ENCODE results near the gene KRT74.

Gene KRT74

GRCh38 chr12:52573743-52574142 is at the start of gene KRT74:
Gene KRT74, minus strand, starts transcription at chr12:52573843. Its CDS starts 66 bp downstream, at chr12:52573777.
- no peak for DNase-seq (ENCODE audit: extremely low read depth in 1 of 2, low read depth in 1 of 2)

- no peak for DNase-seq (ENCODE audit: extremely low read depth in 1 of 2, low read depth in 1 of 2)
Measured at GRCh38 chr12:52622349-52622748, 48.7 kb upstream of the KRT74 start.

- DNase-seq (ENCODE audit: extremely low read depth in 1 of 2, low read depth in 1 of 2): no peak
Measured at GRCh38 chr12:52618866-52619265, 45.2 kb upstream of the KRT74 start.

- DNase-seq (ENCODE audit: extremely low read depth in 1 of 2, low read depth in 1 of 2): no peak
Measured at GRCh38 chr12:52618216-52618615, 44.6 kb upstream of the KRT74 start, which contains the start of gene KRT73. Gene KRT73, minus strand, starts transcription at chr12:52618559. Its CDS starts 35 bp downstream, at chr12:52618524.

GRCh38 chr12:52617403-52617785 is 43.8 kb upstream of the KRT74 start:
- DNase-seq (ENCODE audit: extremely low read depth in 1 of 2, low read depth in 1 of 2): no peak

GRCh38 chr12:52616680-52617402 is 43.2 kb upstream of the KRT74 start:
- no peak for DNase-seq (ENCODE audit: extremely low read depth in 1 of 2, low read depth in 1 of 2)

- DNase-seq (ENCODE audit: extremely low read depth in 1 of 2, low read depth in 1 of 2): no peak
Measured at GRCh38 chr12:52615912-52616311, 42.3 kb upstream of the KRT74 start.

GRCh38 chr12:52615208-52615868 is 41.7 kb upstream of the KRT74 start:
- no peak for DNase-seq (ENCODE audit: extremely low read depth in 1 of 2, low read depth in 1 of 2)

GRCh38 chr12:52614381-52615207 is 41.0 kb upstream of the KRT74 start:
- DNase-seq (ENCODE audit: extremely low read depth in 1 of 2, low read depth in 1 of 2): no peak

- DNase-seq (ENCODE audit: extremely low read depth in 1 of 2, low read depth in 1 of 2): no peak
Measured at GRCh38 chr12:52613384-52614030, 39.9 kb upstream of the KRT74 start.

GRCh38 chr12:52612431-52613383 is 39.1 kb upstream of the KRT74 start:
- no peak for DNase-seq (ENCODE audit: extremely low read depth in 1 of 2, low read depth in 1 of 2)

GRCh38 chr12:52611080-52611468 is 37.4 kb upstream of the KRT74 start:
- no peak for DNase-seq (ENCODE audit: extremely low read depth in 1 of 2, low read depth in 1 of 2)

GRCh38 chr12:52608826-52609630 is 35.4 kb upstream of the KRT74 start:
- no peak for DNase-seq (ENCODE audit: extremely low read depth in 1 of 2, low read depth in 1 of 2)

GRCh38 chr12:52608161-52608560 is 34.5 kb upstream of the KRT74 start:
- DNase-seq (ENCODE audit: extremely low read depth in 1 of 2, low read depth in 1 of 2): no peak

GRCh38 chr12:52607314-52607713 is 33.7 kb upstream of the KRT74 start:
- no peak for DNase-seq (ENCODE audit: extremely low read depth in 1 of 2, low read depth in 1 of 2)

GRCh38 chr12:52606581-52607218 is 33.1 kb upstream of the KRT74 start:
- no peak for DNase-seq (ENCODE audit: extremely low read depth in 1 of 2, low read depth in 1 of 2)

GRCh38 chr12:52606096-52606495 is 32.5 kb upstream of the KRT74 start:
- no peak for DNase-seq (ENCODE audit: extremely low read depth in 1 of 2, low read depth in 1 of 2)

- DNase-seq (ENCODE audit: extremely low read depth in 1 of 2, low read depth in 1 of 2): no peak
Measured at GRCh38 chr12:52605542-52605941, 31.9 kb upstream of the KRT74 start.

GRCh38 chr12:52604859-52605258 is 31.2 kb upstream of the KRT74 start:
- no peak for DNase-seq (ENCODE audit: extremely low read depth in 1 of 2, low read depth in 1 of 2)

Measured in activated CD8-positive, alpha-beta memory T cell treated with anti-CD3 and anti-CD28 coated beads for 1 hour (primary cell).